Ascending aorta (tissue), 2 donors: Measurements from ENCODE around the gene STK33. TPM values are rescaled to one million over a fixed set of nuclear protein-coding genes. Genes with fewer than 3 reads are reported as not detected.

Source experiments
- DNase-seq, 2 donors: peaks; one replicate each; pipeline ENCODE4 v3.0.0-alpha.2; 2019; ENCODE audit warnings: low spot score in 2 of 2
- H3K27ac ChIP-seq, 2 donors: fragments of 200-600 bp; sonication (generic); one replicate each; pipeline ENCODE4 v1.5.1; 2016 to 2017; ENCODE audit warnings: mild to moderate bottlenecking in 1 of 2
- H3K27me3 ChIP-seq: fragments of 200-600 bp; sonication (generic); one replicate; pipeline ENCODE4 v1.5.1; 2017
- H3K36me3 ChIP-seq, 2 donors: fragments of 200-600 bp; sonication (generic); one replicate each; pipeline ENCODE4 v1.5.1; 2016
- H3K4me1 ChIP-seq, 2 donors: fragments of 200-600 bp; sonication (generic); one replicate each; pipeline ENCODE4 v1.5.1; 2016 to 2017; ENCODE audit warnings: mild to moderate bottlenecking in 1 of 2
- H3K4me3 ChIP-seq, 2 donors: fragments of 200-600 bp; sonication (generic); one replicate each; pipeline ENCODE4 v1.5.1; 2016 to 2017; ENCODE audit warnings: mild to moderate bottlenecking in 1 of 2
- H3K9me3 ChIP-seq, 2 donors: fragments of 200-600 bp; sonication (generic); one replicate each; pipeline ENCODE4 v1.5.1; 2016
- CTCF ChIP-seq, 3 experiments: fragments of 200-600 bp in 2 of 3; fragments of 450-650 bp in 1 of 3; sonication (generic) in 2 of 3; IDR thresholded peaks; one replicate each; pipeline ENCODE4 v1.5.1; 2016 to 2019; ENCODE audit warnings: antibody characterized with exemption in 3 of 3, mild to moderate bottlenecking in 1 of 3, moderate library complexity in 1 of 3
- intact Hi-C: fragments of 100-400 bp; cut with DNase I; formaldehyde crosslinking; loops from one replicate; pipeline ENCODE4 v1.15.1; 2023
- total RNA-seq: library from RNA; depleted of rRNA; stranded (reverse); fragments of >200 nt; gene quantifications from one replicate; pipeline ENCODE4 v1.1.0, GENCODE V29; 2016

STK33 gene
- total RNA-seq, 1 donor from 2014 or later = not detected

GRCh38 chr11:8345179-8345578 lies 248.8 kb downstream of the STK33 start:
- intact Hi-C loops = no loop called here
- H3K4me1 ChIP-seq = no peaks in the 10 kb centered on the region
- no peak overlapping the region for H3K27ac ChIP-seq
- no peak for TF ChIP-seq CTCF (IDR thresholded peaks at IDR 0.05)
- H3K36me3 ChIP-seq = no peaks in the 10 kb centered on the region
- no peaks in the 10 kb centered on the region for H3K27me3 ChIP-seq
- H3K4me3 ChIP-seq = no peak overlapping the region
- no peaks in the 10 kb centered on the region for H3K9me3 ChIP-seq
- no peak for DNase-seq

DNA sequence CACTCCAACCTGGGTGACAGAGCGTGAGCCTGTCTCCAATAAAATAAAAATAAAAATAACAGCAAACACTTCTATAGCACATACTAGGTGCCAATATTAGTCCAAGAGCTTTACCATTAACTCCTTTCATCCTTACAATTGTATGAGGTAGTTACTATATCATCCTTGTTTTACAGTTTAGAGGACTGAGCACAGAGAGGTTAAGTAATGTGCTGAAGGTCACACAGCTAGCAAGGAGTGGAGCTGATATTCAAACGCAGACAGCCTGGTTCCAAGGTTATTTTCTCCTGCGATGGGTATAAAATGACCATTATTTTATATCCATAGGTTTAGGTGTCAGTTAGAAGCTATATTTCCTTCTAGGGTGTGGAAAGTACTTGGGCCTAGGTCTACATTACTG lies 249.7 kb downstream of the STK33 start:
- no peak overlapping the region for H3K27ac ChIP-seq
- no peaks in the 10 kb centered on the region for H3K36me3 ChIP-seq
- DNase-seq = no peak
- H3K4me1 ChIP-seq = no peaks in the 10 kb centered on the region
- TF ChIP-seq CTCF (IDR thresholded peaks at IDR 0.05) = no peak
- intact Hi-C loops = no loop called here
- no peaks in the 10 kb centered on the region for H3K27me3 ChIP-seq
- H3K4me3 ChIP-seq = no peak overlapping the region
- H3K9me3 ChIP-seq = no peaks in the 10 kb centered on the region

DNA sequence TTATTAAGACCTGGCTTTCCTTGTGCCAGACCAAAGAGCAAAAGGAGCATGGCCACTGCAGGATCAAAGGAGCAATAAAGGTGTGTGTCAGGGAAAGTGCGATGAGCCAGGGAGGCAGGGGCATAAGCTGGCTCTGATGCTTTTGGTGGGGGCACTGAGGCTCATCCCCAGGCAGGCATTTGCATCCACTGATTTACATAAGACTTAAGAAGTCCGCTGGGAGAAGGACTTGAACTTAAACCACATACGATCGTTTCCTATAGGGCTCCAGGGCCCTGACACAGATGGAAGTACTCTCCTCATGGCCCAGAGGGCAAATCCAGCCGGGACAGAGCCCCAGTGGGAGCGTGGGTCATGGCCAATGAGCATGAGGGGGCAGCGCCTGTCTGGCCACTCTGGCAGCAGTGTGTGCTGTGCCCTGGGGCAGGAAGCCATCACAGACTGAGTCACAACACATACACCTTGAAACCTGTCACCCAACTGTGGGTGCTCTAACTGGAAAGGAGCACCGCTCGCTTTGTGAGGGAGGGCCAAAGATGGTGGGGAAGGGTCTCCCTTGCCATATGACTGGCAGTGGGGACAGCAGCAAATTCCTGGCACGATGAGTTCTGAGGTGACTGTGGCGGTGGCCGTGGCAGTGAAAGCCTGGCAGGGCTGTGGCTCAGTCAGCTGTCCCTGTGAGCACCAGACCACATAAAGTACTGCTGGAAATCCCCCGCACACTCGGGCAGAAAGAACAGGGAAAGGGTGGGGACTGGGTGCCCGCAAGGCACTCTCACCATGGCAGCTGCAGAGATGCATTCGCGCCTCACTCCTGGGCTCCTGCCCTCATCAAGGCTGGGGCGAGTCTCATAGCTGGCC lies 251.0 kb downstream of the STK33 start:
- Histone ChIP-seq H3K9me3 (no peaks in the 10 kb centered on the region), H3K4me1 (no peaks in the 10 kb centered on the region)

DNA sequence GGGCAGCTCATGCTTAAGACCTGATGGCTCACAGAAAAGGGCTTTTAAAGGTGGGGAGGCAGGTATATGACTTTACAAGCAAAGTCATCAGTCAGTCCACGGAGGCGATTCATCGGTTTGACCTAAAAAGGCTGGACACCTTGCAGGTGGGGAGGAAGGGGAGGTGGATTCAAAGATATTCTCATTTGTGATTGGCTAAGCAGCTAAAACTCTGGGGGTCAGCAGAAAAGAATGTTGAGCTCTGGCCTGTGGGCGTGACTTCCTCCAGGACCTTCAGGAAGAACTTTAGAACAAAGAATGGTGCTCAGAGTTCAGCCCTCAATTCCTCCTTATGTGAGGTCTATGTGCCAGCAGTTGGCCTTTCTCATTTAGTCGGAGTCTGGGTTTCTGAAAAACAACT lies 252.0 kb downstream of the STK33 start:
- no peak for TF ChIP-seq CTCF (IDR thresholded peaks at IDR 0.05)
- no peak for DNase-seq
- Histone ChIP-seq H3K4me3 (no peak overlapping the region), H3K27ac (no peak overlapping the region), H3K36me3 (no peaks in the 10 kb centered on the region), H3K4me1 (no peaks in the 10 kb centered on the region), H3K9me3 (no peaks in the 10 kb centered on the region), H3K27me3 (no peaks in the 10 kb centered on the region)
- intact Hi-C loops = no loop called here

More for the DNA sequence above, 251.0 kb downstream of the STK33 start:
- DNase-seq = no peak
- Histone ChIP-seq H3K27me3 (no peaks in the 10 kb centered on the region), H3K4me3 (no peak overlapping the region), H3K27ac (no peak overlapping the region), H3K36me3 (no peaks in the 10 kb centered on the region)
- TF ChIP-seq CTCF (IDR thresholded peaks at IDR 0.05) = no peak
- intact Hi-C loops = no loop called here

Other genes with a start within 250 kb of the STK33 start
- gene TRIM66, start 88.4 kb upstream of the STK33 start, total RNA-seq = 3.9 TPM
- gene RPL27A, start 88.6 kb upstream of the STK33 start, total RNA-seq = 789 TPM